IPS-NIHi7 (cell line): ENCODE results near the gene OR52E1.

ENCODE experiments used
- DNase-seq: peaks from one replicate; pipeline ENCODE4 v3.0.0; 2012; ENCODE audit warnings: mixed read lengths; ENCODE audit errors: extremely low spot score

OR52E1 gene

DNA sequence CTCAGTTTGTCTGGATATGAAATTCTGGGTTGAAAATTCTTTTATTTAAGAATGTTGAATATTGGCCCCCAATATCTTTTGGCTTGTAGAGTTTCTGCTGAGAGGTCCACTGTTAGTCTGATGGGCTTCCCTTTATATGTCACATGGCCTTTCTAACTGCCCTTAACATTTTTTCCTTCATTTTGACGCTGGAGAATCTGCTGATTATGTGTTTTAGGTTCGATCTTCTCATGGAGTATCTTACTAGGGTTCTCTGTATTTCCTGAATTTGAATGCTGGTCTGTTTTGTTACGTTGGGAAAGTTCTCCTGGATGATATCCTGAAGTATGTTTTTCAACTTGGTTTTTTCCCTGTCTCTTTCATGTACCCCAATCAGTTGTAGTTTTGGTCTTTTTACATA is 46.0 kb downstream of the OR52E1 start:
- DNase-seq, result no peak

DNA sequence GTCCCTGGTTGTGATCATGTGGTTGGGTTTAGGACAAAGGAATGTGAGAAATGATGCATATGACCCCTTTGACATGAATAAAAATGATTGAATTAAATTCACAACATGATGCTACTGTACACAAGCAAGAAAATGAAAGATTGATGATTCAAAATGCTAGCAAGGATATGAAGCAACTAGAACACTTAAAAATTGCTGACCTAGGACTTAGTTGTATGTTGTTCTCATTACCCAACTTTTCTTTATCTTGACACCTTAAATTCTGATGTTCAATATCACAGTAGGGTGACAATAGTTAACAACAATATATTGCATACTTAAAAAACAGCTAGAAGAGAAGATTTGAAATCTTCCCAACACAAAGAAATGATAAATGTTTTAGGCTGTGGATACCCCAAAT is 48.2 kb downstream of the OR52E1 start:
- no peak for DNase-seq

DNA sequence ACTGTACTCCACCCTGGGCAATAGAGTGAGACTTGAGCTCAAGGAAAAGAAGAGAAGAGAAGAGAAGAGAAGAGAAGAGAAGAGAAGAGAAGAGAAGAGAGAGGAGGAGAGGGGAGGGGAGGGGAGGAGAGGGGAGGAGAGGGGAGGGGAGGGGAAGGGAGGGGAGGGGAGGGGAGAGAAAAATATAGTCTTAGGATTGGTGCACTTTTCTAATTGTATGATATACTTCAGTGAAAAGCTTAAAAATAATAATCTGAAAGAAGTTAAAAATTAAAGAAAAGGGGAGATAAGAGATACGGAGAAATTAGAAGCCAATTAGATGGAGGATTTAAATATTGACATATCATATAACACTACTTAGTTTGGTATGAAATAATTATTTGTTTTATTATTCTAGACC is 49.5 kb downstream of the OR52E1 start:
- no peak for DNase-seq
